Measurements from ENCODE around the gene CD44.

DNA sequence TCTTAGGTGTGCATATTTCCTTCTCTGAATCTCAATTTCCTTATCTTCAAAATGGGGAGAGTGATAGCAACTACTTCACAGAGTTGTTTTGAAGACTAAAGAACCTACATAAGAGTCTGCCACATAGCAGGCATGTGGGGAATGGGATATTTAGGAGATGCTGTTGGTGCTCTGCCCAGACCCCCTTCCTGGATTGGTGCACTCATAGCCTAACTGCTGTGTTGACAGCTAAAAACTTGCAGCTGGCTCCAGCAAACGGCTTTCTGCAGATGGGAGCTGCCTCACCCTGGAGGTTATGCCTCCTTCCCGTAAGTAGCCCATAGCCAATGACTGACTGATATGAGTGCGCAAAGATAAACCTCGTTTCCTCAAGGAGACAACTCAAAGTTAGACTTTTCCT lies 106.1 kb downstream of the CD44 start:
- TF ChIP-seq POLR2A (IDR thresholded peaks at IDR 0.05; ENCODE audit: low read depth, low read length) (no peak), EP300 (IDR thresholded peaks at IDR 0.05; ENCODE audit: borderline replicate concordance in 1 of 2, control insufficient read depth in 1 of 2, low read depth in 2 of 2, low read length in 2 of 2) (no peak), CTCF (IDR thresholded peaks at IDR 0.05 in 2 of 3, conservative IDR thresholded peaks at IDR 0.05 in 1 of 3; ENCODE audit: control insufficient read depth in 2 of 3, extremely low read depth in 1 of 3, insufficient read depth in 1 of 3, low read depth in 3 of 3, low read length in 3 of 3) (no peak)

Data from GM12878 (cell line).